GM12891 (cell line): ENCODE measurements around the gene ZBTB20.

Source experiments
- DNase-seq: peaks from one replicate; pipeline ENCODE4 v3.0.0; 2011; ENCODE audit warnings: low spot score; ENCODE audit not compliant: insufficient read length
- FAIRE-seq: peaks from 2 replicates; lab custom pipeline; 2011; peaks lifted over from hg19 to GRCh38; lab: Jason Lieb, UNC
- PAX5 ChIP-seq: IDR thresholded peaks from 2 replicates; pipeline ENCODE4 v1.6.1; 2011; ENCODE audit warnings: low read length, moderate library complexity, mild to moderate bottlenecking; ENCODE audit not compliant: insufficient read depth, severe bottlenecking
- POLR2A ChIP-seq: IDR thresholded peaks from 2 replicates; pipeline ENCODE4 v1.6.1; 2011; ENCODE audit warnings: low read depth, low read length, control low read depth
- POLR2AphosphoS5 ChIP-seq: IDR thresholded peaks from 2 replicates; pipeline ENCODE4 v1.6.1; 2011; ENCODE audit warnings: low read depth, low read length, control low read depth
- POU2F2 ChIP-seq: IDR thresholded peaks from 2 replicates; pipeline ENCODE4 v1.6.1; 2011; ENCODE audit warnings: low read depth, mild to moderate bottlenecking, control low read depth, low read length, moderate library complexity
- SPI1 ChIP-seq: IDR thresholded peaks from 2 replicates; pipeline ENCODE4 v1.6.1; 2011; ENCODE audit warnings: low read depth, low read length, control low read depth
- TAF1 ChIP-seq: IDR thresholded peaks from 2 replicates; pipeline ENCODE4 v1.6.1; 2011; ENCODE audit warnings: low read depth, low read length, control low read depth

Gene ZBTB20

DNA sequence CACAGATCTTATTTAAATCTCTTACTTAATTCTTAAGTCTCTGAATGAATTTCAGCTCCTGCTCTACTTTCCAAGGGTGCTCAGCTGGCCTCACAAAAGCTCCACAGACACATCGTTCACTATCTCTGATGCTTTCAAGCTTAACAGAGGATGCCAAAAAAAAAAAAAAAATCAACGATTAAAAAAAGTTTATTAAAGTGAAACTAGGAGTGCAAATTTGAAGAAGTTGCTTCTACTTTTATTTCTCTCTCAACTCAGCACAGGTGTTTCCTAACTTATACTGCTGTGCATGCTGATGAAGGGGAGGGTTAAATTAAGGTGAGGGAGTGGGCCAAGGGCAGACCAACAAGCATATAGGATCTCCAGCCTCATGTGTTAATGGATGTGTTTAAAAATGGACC is 696.0 kb downstream of the ZBTB20 start:
- DNase-seq: no peak
- TF ChIP-seq PAX5 (no peak), SPI1 (no peak), POU2F2 (no peak), POLR2A (no peak), TAF1 (no peak), POLR2AphosphoS5 (no peak)
- FAIRE-seq: no peak

DNA sequence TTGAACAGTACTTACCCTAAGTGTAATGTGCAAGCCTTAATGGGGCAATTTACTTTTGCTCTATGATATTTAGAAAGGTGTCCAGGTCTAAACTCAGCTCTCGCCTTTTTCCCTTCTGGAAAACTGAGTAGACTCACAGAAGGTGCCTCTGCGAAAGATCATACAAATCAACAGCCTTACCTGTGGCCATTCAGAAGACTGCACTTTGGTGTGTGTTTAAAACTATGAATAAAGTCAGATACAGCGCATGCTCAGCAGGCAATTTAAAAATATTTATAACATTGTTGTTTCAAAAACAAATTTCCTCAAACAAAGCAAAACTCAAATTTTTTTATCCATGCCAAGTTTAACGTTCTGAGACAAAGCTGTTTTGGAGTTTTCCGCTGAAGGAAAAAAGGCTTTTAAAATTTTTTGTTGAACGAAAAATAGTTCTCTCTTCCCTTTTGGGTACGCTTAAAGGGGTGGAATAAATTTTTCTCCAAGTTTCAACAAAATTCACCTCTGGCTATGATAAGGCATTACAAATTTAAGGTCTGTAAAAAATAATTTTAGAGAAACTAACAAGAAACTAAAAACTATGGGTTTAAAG is 697.0 kb downstream of the ZBTB20 start:
- TF ChIP-seq POLR2A (peak; percentile 56; the same call in 1 of the 2 replicates), POLR2AphosphoS5 (0 out of 2 replicates have a peak, but pooled peaks have one; percentile 27), PAX5 (no peak)
- FAIRE-seq (no peak), DNase-seq (no peak)

DNA sequence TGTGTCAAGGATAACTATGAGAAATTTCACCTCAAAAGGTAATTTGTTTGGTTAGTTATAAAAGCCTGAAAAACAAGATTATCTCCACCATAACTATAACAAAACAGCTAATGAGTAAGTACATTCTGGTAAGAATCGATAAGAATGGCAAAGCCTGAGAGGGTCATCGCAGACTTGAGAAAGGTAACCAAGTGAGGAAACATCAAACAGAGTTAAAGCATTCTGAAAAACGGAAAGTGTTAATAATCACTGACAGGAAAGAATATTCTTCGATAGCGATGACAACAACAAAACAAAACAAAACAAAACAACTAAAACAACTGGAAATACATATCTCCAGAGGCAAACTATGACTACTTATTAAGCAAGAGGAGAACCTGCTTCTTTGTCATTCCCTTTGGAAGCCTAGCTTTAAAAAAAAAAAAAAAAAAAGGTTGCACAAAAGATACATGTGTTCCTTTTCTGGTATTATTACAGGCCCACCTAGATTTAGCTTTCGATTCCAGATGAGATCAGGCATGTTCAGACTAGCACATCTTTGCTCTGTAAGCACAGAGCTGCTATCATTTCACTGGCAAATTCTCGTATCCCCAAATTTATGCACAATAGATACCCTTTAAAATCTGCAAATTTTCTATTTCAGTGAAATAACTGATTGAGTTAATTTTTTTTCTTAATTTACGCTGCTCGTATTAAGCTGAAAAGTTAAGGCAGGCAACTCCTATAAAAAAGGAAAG is 697.6 kb downstream of the ZBTB20 start:
- FAIRE-seq (peak; percentile 50), DNase-seq (no peak)

DNA sequence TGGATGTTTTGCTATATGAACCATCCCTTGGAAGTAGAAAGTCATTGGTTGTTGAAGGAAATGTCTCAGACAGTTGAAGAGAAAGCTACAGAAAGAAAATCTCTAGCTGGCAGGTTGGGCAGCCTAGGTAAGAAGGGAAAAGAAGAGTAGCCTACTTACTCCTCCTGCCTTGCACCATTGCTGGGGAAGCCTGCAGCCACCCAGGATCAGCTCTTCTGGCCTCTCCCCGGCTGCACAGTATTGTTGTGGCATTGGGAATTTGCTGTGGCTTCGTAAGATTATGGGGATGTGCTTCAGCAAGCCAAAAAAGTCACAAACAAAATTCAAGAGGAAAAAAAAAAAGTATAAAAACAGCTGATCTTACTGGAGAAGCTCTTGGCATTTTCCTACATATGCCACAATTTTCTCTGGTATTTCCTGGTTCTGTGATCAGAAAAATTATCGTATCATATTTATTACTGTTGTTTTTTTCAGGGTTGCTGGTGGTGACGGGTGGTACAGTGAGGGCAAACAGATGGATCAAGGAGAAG is 699.1 kb downstream of the ZBTB20 start:
- FAIRE-seq (no peak), DNase-seq (no peak)
- TF ChIP-seq POLR2A: no peak
- TF ChIP-seq PAX5: no peak
- TF ChIP-seq SPI1: no peak
- no peak for TF ChIP-seq POLR2AphosphoS5

More for the DNA sequence above, 697.6 kb downstream of the ZBTB20 start:
- no peak for TF ChIP-seq PAX5
- no peak for TF ChIP-seq TAF1
- no peak for TF ChIP-seq POU2F2
- TF ChIP-seq POLR2AphosphoS5: no peak
- no peak for TF ChIP-seq SPI1
- TF ChIP-seq POLR2A: no peak

DNA sequence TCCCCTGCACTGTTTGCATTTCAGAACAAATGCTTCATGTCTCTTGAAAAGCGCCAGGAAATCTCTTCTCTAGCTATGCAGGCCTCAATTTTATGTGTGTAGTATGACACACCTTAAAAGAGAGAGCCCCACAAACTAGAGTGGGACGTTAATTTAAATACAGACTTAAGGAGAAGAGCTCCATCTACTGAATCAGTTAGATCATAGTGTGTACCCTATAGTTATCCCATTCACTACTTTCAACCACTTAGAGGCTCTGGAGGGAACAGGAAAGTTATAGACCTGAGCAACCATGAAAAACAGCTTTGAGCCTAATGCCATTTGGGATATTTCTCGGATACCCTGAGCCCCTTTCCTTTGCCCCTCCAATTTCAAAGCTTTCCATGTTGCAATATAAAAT is 699.5 kb downstream of the ZBTB20 start:
- FAIRE-seq (no peak), DNase-seq (no peak)
- TF ChIP-seq POLR2AphosphoS5: no peak
- TF ChIP-seq SPI1: no peak
- no peak for TF ChIP-seq PAX5
- no peak for TF ChIP-seq POLR2A
- TF ChIP-seq TAF1: no peak
- no peak for TF ChIP-seq POU2F2

DNA sequence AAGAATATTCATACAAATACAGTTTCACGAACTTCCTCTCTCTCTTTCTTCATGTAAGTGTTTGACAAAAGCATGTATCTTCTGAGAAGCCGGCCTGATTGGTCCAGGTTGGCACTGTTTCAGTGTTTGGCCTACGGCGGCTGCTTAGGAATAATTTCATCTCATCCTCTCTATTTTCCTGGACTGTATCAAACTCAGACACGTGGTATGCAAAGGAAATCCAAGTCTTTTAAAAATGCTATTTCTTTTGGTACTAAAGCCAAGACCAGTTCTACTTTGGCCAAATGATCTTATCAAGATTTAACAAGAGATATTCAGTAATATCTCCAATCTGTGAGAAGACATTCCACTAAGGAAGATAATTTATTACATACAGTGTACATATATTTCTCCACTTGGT is 700.5 kb downstream of the ZBTB20 start:
- FAIRE-seq (no peak), DNase-seq (no peak)
- TF ChIP-seq PAX5 (no peak), POLR2A (no peak), SPI1 (no peak), TAF1 (no peak), POU2F2 (no peak), POLR2AphosphoS5 (no peak)

DNA sequence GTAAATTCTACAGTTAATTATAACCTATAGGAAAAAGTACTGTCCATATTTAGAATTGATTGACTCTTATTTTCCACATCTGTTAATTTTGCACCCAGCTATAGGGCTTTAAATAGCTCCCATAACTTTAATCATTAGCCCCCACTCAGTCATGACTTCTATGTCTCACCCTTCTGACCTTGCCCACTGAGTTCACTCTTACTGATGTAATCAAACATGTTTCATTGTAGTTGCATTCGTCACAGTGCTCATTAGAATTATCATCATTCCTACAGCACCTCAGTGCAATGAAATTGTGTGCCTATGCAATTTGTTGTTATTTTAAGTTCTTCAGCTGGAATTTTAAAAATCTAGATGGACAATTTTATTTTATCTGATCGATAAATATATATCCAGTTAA is 701.9 kb downstream of the ZBTB20 start:
- no peak for TF ChIP-seq POLR2AphosphoS5
- FAIRE-seq: no peak
- no peak for DNase-seq

DNA sequence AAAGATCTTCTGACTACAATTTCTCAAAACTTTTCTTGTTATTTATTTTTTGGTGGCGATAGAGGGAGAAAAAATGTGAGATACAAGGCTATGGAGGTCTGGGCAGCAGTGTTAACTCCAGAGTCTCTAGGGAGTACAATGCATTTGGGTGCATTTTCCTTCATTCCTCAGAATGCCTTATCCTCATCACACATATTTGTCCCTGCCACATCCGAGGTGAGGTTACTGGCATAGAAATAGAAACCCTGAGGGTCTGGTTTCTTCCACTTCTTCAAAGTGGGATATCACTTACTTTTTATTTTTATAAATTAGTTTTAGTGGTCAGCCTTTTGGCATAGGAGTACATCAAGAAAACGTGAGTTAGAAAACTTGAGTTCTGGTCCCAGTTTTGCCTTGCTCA is 702.9 kb downstream of the ZBTB20 start:
- FAIRE-seq (no peak), DNase-seq (no peak)
- no peak for TF ChIP-seq SPI1
- TF ChIP-seq POLR2AphosphoS5: no peak
- TF ChIP-seq PAX5: no peak
- no peak for TF ChIP-seq POU2F2
- TF ChIP-seq TAF1: no peak
- TF ChIP-seq POLR2A: no peak

DNA sequence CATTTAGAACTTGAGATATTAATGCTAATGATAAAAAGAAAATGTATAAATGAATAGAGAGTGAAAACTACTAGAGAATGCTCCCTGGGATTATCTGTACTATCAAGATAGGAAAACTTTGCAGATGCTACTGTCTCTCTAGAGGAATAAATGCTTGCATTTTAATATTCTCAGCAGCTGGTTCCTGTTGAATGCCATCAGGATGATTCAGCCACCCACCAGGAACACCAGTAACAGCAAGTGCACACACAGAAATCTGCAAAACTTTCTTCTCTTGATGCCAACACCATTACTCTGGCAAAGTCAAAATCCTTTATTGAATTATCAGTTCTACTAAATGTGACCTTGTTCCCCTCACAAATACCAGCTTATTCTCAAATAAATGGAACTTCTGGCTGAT is 704.8 kb downstream of the ZBTB20 start:
- FAIRE-seq (no peak), DNase-seq (no peak)
- TF ChIP-seq POLR2AphosphoS5 (no peak), SPI1 (no peak), POU2F2 (no peak), TAF1 (no peak), POLR2A (no peak), PAX5 (no peak)
